Activated CD4-positive, alpha-beta memory T cell treated with anti-CD3 and anti-CD28 coated beads for 36 hours (primary cell): Measurements from ENCODE around the gene MOCS3. TPM values are rescaled to one million over a fixed set of nuclear protein-coding genes. Genes with fewer than 3 reads are reported as not detected.
A peak's percentile ranks its signal among the peaks of the same experiment; 100 is the strongest.

Source experiments
- CTCF ChIA-PET: fragments of 350-600 bp; sonication (Branson Sonifier 250); formaldehyde crosslinking; loops from one replicate; lab custom pipeline; 2021; ENCODE audit warnings: antibody characterized with exemption, inconsistent platforms; lab: Charles Lee
- POLR2A ChIA-PET: fragments of 350-600 bp; sonication (Branson Sonifier 250); formaldehyde crosslinking; loops from one replicate; lab custom pipeline; 2021; ENCODE audit warnings: antibody characterized with exemption; lab: Charles Lee
- DNase-seq: peaks from one replicate; pipeline ENCODE4 v3.0.0-alpha.2; 2020
- H3K27ac Mint-ChIP-seq: one replicate; pipeline ENCODE4 v1.8.0; 2021; ENCODE audit warnings: mixed read lengths
- H3K27me3 Mint-ChIP-seq: one replicate; pipeline ENCODE4 v1.8.0; 2021; ENCODE audit warnings: mixed read lengths
- H3K36me3 Mint-ChIP-seq: one replicate; pipeline ENCODE4 v1.8.0; 2021; ENCODE audit warnings: mixed read lengths
- H3K4me1 Mint-ChIP-seq: one replicate; pipeline ENCODE4 v1.8.0; 2021; ENCODE audit warnings: low read depth, mixed read lengths
- H3K4me3 Mint-ChIP-seq: one replicate; pipeline ENCODE4 v1.8.0; 2021; ENCODE audit warnings: mild to moderate bottlenecking, mixed read lengths
- H3K9me3 Mint-ChIP-seq: one replicate; pipeline ENCODE4 v1.8.0; 2021; ENCODE audit warnings: mixed read lengths
- intact Hi-C: fragments of 100-400 bp; cut with micrococcal nuclease; formaldehyde crosslinking; loops from one replicate; pipeline ENCODE4 v1.15.1; 2023
- total RNA-seq, 2 experiments: library from RNA; stranded (reverse); gene quantifications; one replicate each; pipeline ENCODE4 v1.2.3, GENCODE V29; 2021

Gene MOCS3
- total RNA-seq, 2 experiments from 2014 or later: 3.6 to 3.8 TPM

- CTCF ChIA-PET: interaction anchor here (0.7 to 14.4 kb wide), 10 partner anchors 11 to 362 kb away, joined by 3 to 268 read pairs (median 6); partner anchors contain the start of genes BCAS4, DPM1 and MOCS3
- peaks cover 43% of the 10 kb centered on the region for H3K36me3 Mint-ChIP-seq
- intact Hi-C loops: no loop called here
- H3K27me3 Mint-ChIP-seq: no peaks in the 10 kb centered on the region
- no peak for DNase-seq
- POLR2A ChIA-PET: interaction anchor here (1.2 to 3.9 kb wide), 6 partner anchors 11 to 593 kb away, joined by 4 to 62 read pairs (median 8); partner anchors contain the start of genes BCAS4, DPM1 and MOCS3
- peaks cover 32% of the 10 kb centered on the region for H3K4me1 Mint-ChIP-seq
- no peaks in the 10 kb centered on the region for H3K9me3 Mint-ChIP-seq
- peak overlapping the region; percentile 95 for H3K27ac Mint-ChIP-seq
- H3K4me3 Mint-ChIP-seq: peak overlapping the region; percentile 63
Observed at GRCh38 chr20:50932016-50932485, 26.6 kb upstream of the MOCS3 start.

- Mint-ChIP-seq H3K9me3 (no peaks in the 10 kb centered on the region), H3K27me3 (no peaks in the 10 kb centered on the region), H3K4me1 (peaks cover 26% of the 10 kb centered on the region), H3K27ac (peak overlapping the region; percentile 95), H3K36me3 (peaks cover 41% of the 10 kb centered on the region), H3K4me3 (no peak overlapping the region)
- POLR2A ChIA-PET: interaction anchor here (2.0 to 3.9 kb wide), 2 partner anchors 25 to 138 kb away, joined by 23 to 62 read pairs; partner anchors contain the start of genes BCAS4, DPM1 and MOCS3
- intact Hi-C loops: no loop called here
- CTCF ChIA-PET: interaction anchor here (0.9 to 14.4 kb wide), 3 partner anchors 55 to 141 kb away, joined by 3 to 268 read pairs (median 4); partner anchors contain the start of gene BCAS4
- no peak for DNase-seq
Observed at GRCh38 chr20:50932691-50933280, 25.8 kb upstream of the MOCS3 start.

GRCh38 chr20:50933589-50933988 is 25.0 kb upstream of the MOCS3 start:
- H3K4me1 Mint-ChIP-seq: peaks cover 19% of the 10 kb centered on the region
- H3K27ac Mint-ChIP-seq: peak overlapping the region; percentile 54
- intact Hi-C loops: no loop called here
- H3K9me3 Mint-ChIP-seq: no peaks in the 10 kb centered on the region
- H3K4me3 Mint-ChIP-seq: no peak overlapping the region
- DNase-seq: no peak
- ChIA-PET CTCF (interaction anchor here (0.6 to 14.4 kb wide), 2 partner anchors 12 to 141 kb away, joined by 4 to 268 read pairs; partner anchors contain the start of gene BCAS4), POLR2A (interaction anchor here (1.1 kb wide), 1 partner anchor 24 kb away, joined by 3 read pairs; the partner anchor contains the start of gene DPM1)
- no peaks in the 10 kb centered on the region for H3K27me3 Mint-ChIP-seq
- peaks cover 36% of the 10 kb centered on the region for H3K36me3 Mint-ChIP-seq

- CTCF ChIA-PET: no interaction called here
- POLR2A ChIA-PET: no interaction called here
- intact Hi-C loops: no loop called here
- H3K9me3 Mint-ChIP-seq: no peaks in the 10 kb centered on the region
- H3K4me1 Mint-ChIP-seq: no peaks in the 10 kb centered on the region
- H3K36me3 Mint-ChIP-seq: peaks cover 32% of the 10 kb centered on the region
- no peak overlapping the region for H3K4me3 Mint-ChIP-seq
- no peaks in the 10 kb centered on the region for H3K27me3 Mint-ChIP-seq
- no peak overlapping the region for H3K27ac Mint-ChIP-seq
- no peak for DNase-seq
Observed at GRCh38 chr20:50943069-50943468, 15.5 kb upstream of the MOCS3 start.

- H3K27ac Mint-ChIP-seq: no peak overlapping the region
- intact Hi-C loops: no loop called here
- no peaks in the 10 kb centered on the region for H3K27me3 Mint-ChIP-seq
- POLR2A ChIA-PET: interaction anchor here (0.7 kb wide), 1 partner anchor 12 kb away, joined by 3 read pairs; no protein-coding TSS in a partner anchor
- DNase-seq: no peak
- H3K9me3 Mint-ChIP-seq: no peaks in the 10 kb centered on the region
- H3K36me3 Mint-ChIP-seq: peaks cover 43% of the 10 kb centered on the region
- H3K4me3 Mint-ChIP-seq: no peak overlapping the region
- H3K4me1 Mint-ChIP-seq: peaks cover 5% of the 10 kb centered on the region
- CTCF ChIA-PET: interaction anchor here (0.8 to 1.2 kb wide), 2 partner anchors 10 to 154 kb away, joined by 3 read pairs; partner anchors contain the start of genes DPM1 and MOCS3
Observed at GRCh38 chr20:50948132-50948785, 10.4 kb upstream of the MOCS3 start.

- Mint-ChIP-seq H3K9me3 (no peaks in the 10 kb centered on the region), H3K27ac (no peak overlapping the region), H3K4me3 (no peak overlapping the region), H3K4me1 (peaks cover 35% of the 10 kb centered on the region), H3K36me3 (peaks cover 31% of the 10 kb centered on the region), H3K27me3 (no peaks in the 10 kb centered on the region)
- ChIA-PET CTCF (no interaction called here), POLR2A (no interaction called here)
- no peak for DNase-seq
- intact Hi-C loops: no loop called here
Observed at GRCh38 chr20:50953196-50953595, 5.4 kb upstream of the MOCS3 start.

- no peak for DNase-seq
- H3K27me3 Mint-ChIP-seq: no peaks in the 10 kb centered on the region
- no peak overlapping the region for H3K4me3 Mint-ChIP-seq
- peaks cover 35% of the 10 kb centered on the region for H3K4me1 Mint-ChIP-seq
- no peak overlapping the region for H3K27ac Mint-ChIP-seq
- ChIA-PET POLR2A (no interaction called here), CTCF (no interaction called here)
- H3K9me3 Mint-ChIP-seq: no peaks in the 10 kb centered on the region
- intact Hi-C loops: no loop called here
- H3K36me3 Mint-ChIP-seq: peaks cover 27% of the 10 kb centered on the region
Observed at GRCh38 chr20:50953821-50954220, 4.8 kb upstream of the MOCS3 start.

GRCh38 chr20:50957276-50957675 is 1.3 kb upstream of the MOCS3 start:
- Mint-ChIP-seq H3K36me3 (peaks cover 20% of the 10 kb centered on the region), H3K4me1 (peaks cover 58% of the 10 kb centered on the region), H3K4me3 (peak overlapping the region; percentile 91), H3K9me3 (no peaks in the 10 kb centered on the region), H3K27me3 (no peaks in the 10 kb centered on the region), H3K27ac (peak overlapping the region; percentile 9)
- DNase-seq: no peak
- ChIA-PET POLR2A (interaction anchor here (1.3 to 2.8 kb wide), 4 partner anchors 24 to 171 kb away, joined by 3 to 62 read pairs (median 11); partner anchors contain the start of genes ADNP and BCAS4), CTCF (interaction anchor here (1.2 to 4.9 kb wide), 5 partner anchors 24 to 163 kb away, joined by 3 to 39 read pairs (median 6); partner anchors contain the start of genes ADNP and BCAS4)
- intact Hi-C loops: no loop called here

GRCh38 chr20:50957798-50958614 is 612 bp upstream of the MOCS3 start, which contains the start of gene DPM1:
Gene DPM1 (minus strand): TSS chr20:50958532. CDS start chr20:50958523, 9 bp downstream.
- ChIA-PET CTCF (interaction anchor here (0.8 to 4.9 kb wide), 11 partner anchors 10 to 227 kb away, joined by 3 to 39 read pairs (median 4); partner anchors contain the start of genes ADNP, BCAS4 and PARD6B), POLR2A (interaction anchor here (0.6 to 2.8 kb wide), 15 partner anchors 8 to 584 kb away, joined by 3 to 62 read pairs (median 3); partner anchors contain the start of genes ADNP, BCAS4 and NFATC2)
- Mint-ChIP-seq H3K9me3 (no peaks in the 10 kb centered on the region), H3K27ac (peak within 1 kb of the TSS; percentile 98), H3K36me3 (peaks cover 18% of the 10 kb centered on the region), H3K4me3 (peak within 1 kb of the TSS; percentile 91), H3K27me3 (no peaks in the 10 kb centered on the region), H3K4me1 (peaks cover 57% of the 10 kb centered on the region)
- intact Hi-C loops: loop anchor here (1.0 kb wide), 2 partner anchors 27 to 140 kb away; partner anchors contain the start of gene ADNP
- peak; percentile 91 for DNase-seq

GRCh38 chr20:50959543-50960126 is 1.0 kb downstream of the MOCS3 start:
- H3K9me3 Mint-ChIP-seq: no peaks in the 10 kb centered on the region
- ChIA-PET POLR2A (interaction anchor here (0.6 kb wide), 1 partner anchor 105 kb away, joined by 3 read pairs; no protein-coding TSS in a partner anchor), CTCF (interaction anchor here (3.0 to 4.9 kb wide), 2 partner anchors 29 to 165 kb away, joined by 39 read pairs; partner anchors contain the start of genes ADNP and BCAS4)
- no peak for DNase-seq
- H3K4me3 Mint-ChIP-seq: peak overlapping the region; percentile 91
- peaks cover 15% of the 10 kb centered on the region for H3K36me3 Mint-ChIP-seq
- no peaks in the 10 kb centered on the region for H3K27me3 Mint-ChIP-seq
- H3K4me1 Mint-ChIP-seq: peaks cover 48% of the 10 kb centered on the region
- H3K27ac Mint-ChIP-seq: peak overlapping the region; percentile 98
- intact Hi-C loops: no loop called here
